ENCODE measurements around the gene RPS3.

DNA sequence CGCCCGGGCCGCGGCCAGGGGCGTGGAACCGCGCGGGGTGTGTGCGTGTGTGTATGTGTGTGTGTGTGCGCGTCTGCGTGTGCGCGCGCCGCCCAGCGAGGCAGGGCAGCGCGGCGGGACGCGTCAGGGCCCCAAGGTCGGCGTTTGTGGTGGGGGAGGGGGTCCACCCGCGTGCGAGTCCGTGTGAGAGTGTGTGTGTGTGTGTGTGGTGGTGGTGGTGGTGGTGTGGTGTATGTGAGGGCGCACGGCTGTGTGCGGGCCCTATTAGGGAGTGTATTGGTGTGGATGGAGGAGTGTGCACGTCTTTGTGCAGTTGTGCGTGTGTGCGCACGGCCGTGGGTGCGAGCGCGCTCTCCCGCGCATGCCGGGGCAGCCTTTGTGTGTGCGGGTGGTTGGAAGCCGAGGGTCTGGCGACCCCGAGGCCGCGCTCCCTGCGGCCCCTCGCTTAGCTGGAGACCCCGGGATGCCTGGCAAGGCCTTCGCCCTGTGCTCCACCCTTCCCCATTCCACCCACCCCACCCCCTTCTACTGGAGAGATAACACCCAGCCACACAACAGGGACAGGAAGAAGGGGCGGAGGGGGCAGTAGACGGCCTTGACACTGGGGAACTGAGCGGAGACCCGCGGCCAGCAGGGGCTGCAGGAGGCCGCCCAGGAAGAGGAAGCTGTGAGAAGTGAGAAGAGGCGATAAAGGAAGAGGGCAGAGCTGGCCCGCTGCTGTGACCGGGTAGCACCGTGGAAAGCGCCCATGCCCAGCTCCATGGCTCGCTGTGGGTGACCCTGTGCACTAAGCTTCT, 47.3 kb upstream of the RPS3 start:
- TF ChIP-seq EZH2phosphoT487 (IDR thresholded peaks at IDR 0.05; ENCODE audit: borderline replicate concordance) (no peak), CEBPB (IDR thresholded peaks at IDR 0.05; ENCODE audit: low read depth) (no peak), EZH2 (IDR thresholded peaks at IDR 0.05) (no peak), POLR2AphosphoS5 (IDR thresholded peaks at IDR 0.05; ENCODE audit: low read depth, low read length) (peak; percentile 27; the same call in 1 of the 2 replicates)
- TF ChIP-seq, protein P1, sequence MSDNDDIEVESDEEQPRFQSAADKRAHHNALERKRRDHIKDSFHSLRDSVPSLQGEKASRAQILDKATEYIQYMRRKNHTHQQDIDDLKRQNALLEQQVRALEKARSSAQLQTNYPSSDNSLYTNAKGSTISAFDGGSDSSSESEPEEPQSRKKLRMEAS (IDR thresholded peaks at IDR 0.05): peak; percentile 54; the same call in 1 of the 2 replicates
- TF ChIP-seq, protein P2, sequence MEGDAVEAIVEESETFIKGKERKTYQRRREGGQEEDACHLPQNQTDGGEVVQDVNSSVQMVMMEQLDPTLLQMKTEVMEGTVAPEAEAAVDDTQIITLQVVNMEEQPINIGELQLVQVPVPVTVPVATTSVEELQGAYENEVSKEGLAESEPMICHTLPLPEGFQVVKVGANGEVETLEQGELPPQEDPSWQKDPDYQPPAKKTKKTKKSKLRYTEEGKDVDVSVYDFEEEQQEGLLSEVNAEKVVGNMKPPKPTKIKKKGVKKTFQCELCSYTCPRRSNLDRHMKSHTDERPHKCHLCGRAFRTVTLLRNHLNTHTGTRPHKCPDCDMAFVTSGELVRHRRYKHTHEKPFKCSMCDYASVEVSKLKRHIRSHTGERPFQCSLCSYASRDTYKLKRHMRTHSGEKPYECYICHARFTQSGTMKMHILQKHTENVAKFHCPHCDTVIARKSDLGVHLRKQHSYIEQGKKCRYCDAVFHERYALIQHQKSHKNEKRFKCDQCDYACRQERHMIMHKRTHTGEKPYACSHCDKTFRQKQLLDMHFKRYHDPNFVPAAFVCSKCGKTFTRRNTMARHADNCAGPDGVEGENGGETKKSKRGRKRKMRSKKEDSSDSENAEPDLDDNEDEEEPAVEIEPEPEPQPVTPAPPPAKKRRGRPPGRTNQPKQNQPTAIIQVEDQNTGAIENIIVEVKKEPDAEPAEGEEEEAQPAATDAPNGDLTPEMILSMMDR (IDR thresholded peaks at IDR 0.05 in 2 of 3, conservative IDR thresholded peaks at IDR 0.05 in 1 of 3; ENCODE audit: borderline replicate concordance in 1 of 3, insufficient read depth in 1 of 3, low read depth in 2 of 3, low read length in 2 of 3): no peak
